Nephron (organoid): ENCODE results near the gene EID3.
"Not testable (repeated sequence)": the region's sequence is repeated elsewhere in the genome, so short reads cannot be mapped to it uniquely, and the experiment has no call there.

Experiments used
- H3K27ac Mint-ChIP-seq, 3 experiments: 2 replicates each; pipeline ENCODE4 v1.8.0; 2020; ENCODE audit warnings: mixed read lengths in 3 of 3, mild to moderate bottlenecking in 2 of 3, moderate library complexity in 1 of 3
- H3K27me3 Mint-ChIP-seq: 2 replicates; pipeline ENCODE4 v1.8.0; 2021; ENCODE audit warnings: low read depth, mild to moderate bottlenecking, moderate library complexity, mixed read lengths
- H3K36me3 Mint-ChIP-seq: 2 replicates; pipeline ENCODE4 v1.8.0; 2020; ENCODE audit warnings: low read depth, mixed read lengths
- H3K4me1 Mint-ChIP-seq: 2 replicates; pipeline ENCODE4 v1.8.0; 2020; ENCODE audit warnings: mixed read lengths
- H3K4me3 Mint-ChIP-seq, 3 experiments: 2 replicates each; pipeline ENCODE4 v1.8.0; 2020; ENCODE audit warnings: mild to moderate bottlenecking in 3 of 3, mixed read lengths in 3 of 3, moderate library complexity in 2 of 3
- H3K9me3 Mint-ChIP-seq: 2 replicates; pipeline ENCODE4 v1.8.0; 2020; ENCODE audit warnings: mixed read lengths
- CTCF ChIP-seq, 3 experiments: fragments of 200-600 bp; sonication (generic); IDR thresholded peaks; one replicate each; pipeline ENCODE4 v1.5.0; 2021; ENCODE audit warnings: antibody characterized with exemption in 3 of 3; ENCODE audit not compliant: unreplicated experiment in 3 of 3

Gene EID3

GRCh38 chr12:104317538-104318210 is 14.1 kb downstream of the EID3 start:
- no peaks in the 10 kb centered on the region for H3K9me3 Mint-ChIP-seq
- no peaks in the 10 kb centered on the region for H3K27me3 Mint-ChIP-seq

GRCh38 chr12:104319028-104319427 is 15.5 kb downstream of the EID3 start:
- Mint-ChIP-seq H3K36me3 (peaks cover 70% of the 10 kb centered on the region), H3K27ac (no peak overlapping the region), H3K4me3 (no peak overlapping the region), H3K9me3 (no peaks in the 10 kb centered on the region), H3K27me3 (no peaks in the 10 kb centered on the region), H3K4me1 (no peaks in the 10 kb centered on the region)
- TF ChIP-seq CTCF (IDR thresholded peaks at IDR 0.05; ENCODE audit: unreplicated experiment in 3 of 3), result no peak

More at GRCh38 chr12:104317538-104318210, 14.1 kb downstream of the EID3 start:
- peaks cover 76% of the 10 kb centered on the region for H3K36me3 Mint-ChIP-seq
- H3K4me3 Mint-ChIP-seq, result no peak overlapping the region
- H3K4me1 Mint-ChIP-seq, result no peaks in the 10 kb centered on the region
- no peak for TF ChIP-seq CTCF (IDR thresholded peaks at IDR 0.05; ENCODE audit: unreplicated experiment in 3 of 3)
- no peak overlapping the region for H3K27ac Mint-ChIP-seq

- Mint-ChIP-seq H3K4me1 (no peaks in the 10 kb centered on the region), H3K27ac (no peak overlapping the region), H3K4me3 (no peak overlapping the region), H3K27me3 (no peaks in the 10 kb centered on the region), H3K36me3 (peaks cover 77% of the 10 kb centered on the region), H3K9me3 (peaks cover 3% of the 10 kb centered on the region)
- TF ChIP-seq CTCF (IDR thresholded peaks at IDR 0.05; ENCODE audit: unreplicated experiment in 3 of 3), result no peak
Observed at GRCh38 chr12:104319918-104320626, 16.5 kb downstream of the EID3 start.

- H3K27ac Mint-ChIP-seq, result no peak overlapping the region
- no peak for TF ChIP-seq CTCF (IDR thresholded peaks at IDR 0.05; ENCODE audit: unreplicated experiment in 3 of 3)
- no peaks in the 10 kb centered on the region for H3K27me3 Mint-ChIP-seq
- no peak overlapping the region for H3K4me3 Mint-ChIP-seq
- H3K9me3 Mint-ChIP-seq, result peaks cover 3% of the 10 kb centered on the region
- H3K4me1 Mint-ChIP-seq, result no peaks in the 10 kb centered on the region
- H3K36me3 Mint-ChIP-seq, result peaks cover 75% of the 10 kb centered on the region
Observed at GRCh38 chr12:104320627-104321024, 17.1 kb downstream of the EID3 start.

GRCh38 chr12:104321949-104322348 is 18.4 kb downstream of the EID3 start:
- H3K36me3 Mint-ChIP-seq, result peaks cover 71% of the 10 kb centered on the region
- no peaks in the 10 kb centered on the region for H3K4me1 Mint-ChIP-seq
- H3K27ac Mint-ChIP-seq, result no peak overlapping the region
- H3K4me3 Mint-ChIP-seq, result no peak overlapping the region
- TF ChIP-seq CTCF (IDR thresholded peaks at IDR 0.05; ENCODE audit: unreplicated experiment in 3 of 3), result no peak
- H3K9me3 Mint-ChIP-seq, result peaks cover 3% of the 10 kb centered on the region
- H3K27me3 Mint-ChIP-seq, result no peaks in the 10 kb centered on the region

- not testable (repeated sequence) for H3K27me3 Mint-ChIP-seq, H3K4me3 Mint-ChIP-seq, H3K9me3 Mint-ChIP-seq, H3K27ac Mint-ChIP-seq, H3K4me1 Mint-ChIP-seq
- H3K36me3 Mint-ChIP-seq, result peaks cover 74% of the 10 kb centered on the region
Observed at GRCh38 chr12:104322533-104322932, 19.0 kb downstream of the EID3 start.
